NCI-H345 treated with DMSO at 0.1 percent for 48 hours (cell line): ENCODE results near the gene DLG2.
A peak's percentile ranks its signal among the peaks of the same experiment; 100 is the strongest.
"Not testable (repeated sequence)": the region's sequence is repeated elsewhere in the genome, so short reads cannot be mapped to it uniquely, and the experiment has no call there.

Source experiments
- DNase-seq: peaks from one replicate; lab custom pipeline; 2025; ENCODE audit not compliant: unreplicated experiment; lab: John Stamatoyannopoulos, UW

DLG2 gene

DNA sequence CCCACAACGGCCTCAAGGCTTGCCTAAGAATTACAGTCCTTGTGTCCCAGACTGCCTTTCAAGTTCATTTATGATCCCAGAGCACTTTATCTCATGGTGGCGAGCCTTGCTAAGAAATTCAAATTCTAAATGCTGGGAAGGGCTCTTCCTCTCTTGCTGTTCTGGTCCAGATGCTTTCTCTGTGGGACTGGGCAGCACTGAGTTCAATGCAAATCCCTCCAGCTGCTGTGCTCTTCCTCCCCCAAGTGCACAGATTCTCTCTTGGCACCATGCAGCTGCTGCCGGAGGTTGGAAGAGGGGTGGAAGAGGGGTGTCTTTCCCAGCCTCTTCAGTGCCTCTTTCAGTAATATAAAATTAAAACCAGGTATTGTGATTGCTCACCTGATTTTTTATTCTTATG, 828.0 kb downstream of the DLG2 start:
- no peak for DNase-seq

GRCh38 chr11:84795698-84796097, 831.4 kb downstream of the DLG2 start:
- no peak for DNase-seq

DNA sequence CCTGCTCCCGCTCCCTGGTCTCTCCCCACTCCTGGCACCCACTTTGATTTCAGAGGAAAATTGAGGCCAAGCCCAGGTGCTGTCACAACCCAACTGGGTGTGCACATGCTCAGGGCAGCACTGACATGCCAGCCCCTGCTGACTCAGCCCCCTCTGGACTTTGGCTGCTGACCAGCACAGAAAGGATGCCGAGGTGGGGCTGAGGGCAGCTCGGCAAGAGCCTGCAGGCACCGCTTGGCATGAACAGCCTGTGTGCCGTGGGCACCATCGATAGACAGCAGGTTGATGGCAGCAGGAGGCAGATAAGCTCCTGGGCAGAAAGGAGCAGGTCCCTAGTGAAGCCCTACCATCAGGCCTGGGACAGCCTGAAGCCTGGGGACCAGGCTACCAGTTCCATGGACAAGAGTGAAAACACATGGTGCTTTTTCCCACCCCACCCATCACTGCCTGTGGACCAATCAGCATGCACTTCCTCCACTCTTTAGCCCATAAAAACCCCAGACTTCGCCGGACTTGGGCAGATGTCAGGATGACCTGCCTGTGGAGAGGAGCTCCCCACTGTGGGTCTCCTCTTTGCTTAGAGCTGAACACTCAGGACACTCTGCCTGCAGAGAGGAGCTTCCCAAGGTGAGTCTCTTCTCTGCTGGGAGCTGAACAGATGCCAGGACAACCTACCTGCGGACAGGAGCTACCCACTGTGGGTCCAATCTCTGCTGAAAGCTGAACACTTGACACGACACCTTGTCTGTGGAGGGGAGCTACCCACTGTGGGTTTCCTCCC, 832.3 kb downstream of the DLG2 start:
- DNase-seq = no peak

GRCh38 chr11:84793318-84793717, 833.8 kb downstream of the DLG2 start:
- no peak for DNase-seq

GRCh38 chr11:84790849-84791427, 836.2 kb downstream of the DLG2 start:
- DNase-seq = no peak

DNA sequence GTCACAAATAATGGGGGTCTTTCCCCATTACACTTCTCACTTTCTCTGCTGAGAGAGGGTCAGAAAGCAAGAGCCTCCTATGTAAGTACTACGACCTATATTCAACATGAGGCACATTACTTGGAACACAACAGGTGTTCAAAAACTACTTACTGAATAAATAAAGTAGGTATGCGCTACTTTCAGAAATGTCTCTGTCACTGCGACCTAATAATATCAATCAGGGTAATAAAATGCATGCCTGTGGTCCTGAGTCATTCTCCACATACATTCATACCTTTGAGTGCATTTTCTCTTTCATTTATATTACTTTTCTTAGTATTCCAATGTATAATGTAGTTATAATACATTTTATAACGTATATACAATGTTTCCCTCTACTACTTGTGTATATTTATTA, 838.9 kb downstream of the DLG2 start:
- DNase-seq = no peak

- not testable (repeated sequence) for DNase-seq
These were observed 843.0 kb downstream of the DLG2 start for GRCh38 chr11:84784158-84784557.

DNA sequence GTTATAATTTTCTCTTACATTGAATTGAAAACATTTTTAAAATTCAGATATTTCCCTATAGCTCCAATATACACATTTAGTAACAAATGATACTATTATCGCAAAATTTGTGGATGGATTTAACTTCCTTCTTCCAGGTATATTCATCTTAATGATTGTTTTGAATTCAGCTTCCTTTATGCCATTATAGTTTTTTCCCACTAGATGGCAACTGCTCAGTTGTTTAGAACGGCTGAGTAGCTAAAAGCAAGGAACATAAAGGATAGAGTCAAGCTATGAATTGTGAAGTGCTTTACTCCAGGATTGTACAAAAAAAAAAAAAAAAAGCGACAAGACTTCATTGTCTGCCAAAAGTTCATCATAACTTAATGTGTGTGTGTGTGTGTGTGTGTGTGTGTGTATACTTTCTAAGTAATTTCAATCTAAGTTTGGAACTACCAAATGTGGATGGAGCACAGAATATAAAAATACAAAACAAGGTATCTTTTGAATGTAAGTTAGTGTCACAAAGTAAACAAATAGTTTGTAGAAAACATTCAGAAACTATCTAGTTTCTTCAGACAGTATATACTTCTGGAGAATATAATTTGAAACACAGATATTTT, 846.4 kb downstream of the DLG2 start:
- peak; percentile 33 for DNase-seq

- DNase-seq = no peak
These were observed 851.6 kb downstream of the DLG2 start for GRCh38 chr11:84775503-84775902.

GRCh38 chr11:84763931-84764330, 863.2 kb downstream of the DLG2 start:
- DNase-seq = no peak

DNA sequence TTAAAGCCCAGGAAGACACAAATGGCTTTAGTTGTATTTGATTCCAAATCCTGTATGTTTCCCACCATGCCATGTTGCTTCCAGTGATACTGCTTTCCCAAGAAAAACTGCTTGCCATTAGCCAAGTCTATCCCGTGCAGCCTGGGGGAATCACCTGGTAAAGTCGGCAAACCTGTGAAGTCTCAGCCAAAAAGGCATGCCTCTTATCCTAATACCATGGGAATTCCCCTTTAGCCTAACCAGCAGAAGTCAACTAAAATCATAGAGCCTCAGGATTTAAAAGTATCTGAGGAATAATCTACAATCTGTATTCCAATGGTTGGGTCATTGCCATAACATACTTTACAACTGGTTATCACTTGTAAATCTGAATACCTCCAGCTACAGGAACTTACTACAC, 869.4 kb downstream of the DLG2 start:
- no peak for DNase-seq

- no peak for DNase-seq
These were observed 875.8 kb downstream of the DLG2 start for GRCh38 chr11:84751371-84751770.

DNA sequence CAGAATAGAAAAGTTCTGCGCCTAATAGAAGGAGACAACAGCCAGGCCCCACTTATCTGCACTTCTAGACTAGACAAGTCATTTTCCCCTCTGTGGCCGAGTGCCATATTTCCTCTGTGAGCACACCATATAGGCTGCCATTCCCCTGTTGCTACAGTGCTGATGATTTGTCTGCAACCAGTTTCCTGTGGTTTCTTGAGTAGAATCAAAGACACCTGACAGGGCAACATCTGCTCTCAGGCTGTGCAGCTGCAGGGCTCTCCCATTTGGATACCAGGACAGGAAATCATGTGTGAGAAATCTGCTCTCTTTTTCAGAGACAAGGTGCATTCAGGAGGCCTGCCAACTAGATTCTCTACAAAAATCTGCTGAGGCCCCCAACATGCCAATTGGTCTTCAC, 879.3 kb downstream of the DLG2 start:
- no peak for DNase-seq

- no peak for DNase-seq
These were observed 887.1 kb downstream of the DLG2 start for GRCh38 chr11:84740050-84740449.

GRCh38 chr11:84724256-84724655, 902.9 kb downstream of the DLG2 start:
- no peak for DNase-seq

DNA sequence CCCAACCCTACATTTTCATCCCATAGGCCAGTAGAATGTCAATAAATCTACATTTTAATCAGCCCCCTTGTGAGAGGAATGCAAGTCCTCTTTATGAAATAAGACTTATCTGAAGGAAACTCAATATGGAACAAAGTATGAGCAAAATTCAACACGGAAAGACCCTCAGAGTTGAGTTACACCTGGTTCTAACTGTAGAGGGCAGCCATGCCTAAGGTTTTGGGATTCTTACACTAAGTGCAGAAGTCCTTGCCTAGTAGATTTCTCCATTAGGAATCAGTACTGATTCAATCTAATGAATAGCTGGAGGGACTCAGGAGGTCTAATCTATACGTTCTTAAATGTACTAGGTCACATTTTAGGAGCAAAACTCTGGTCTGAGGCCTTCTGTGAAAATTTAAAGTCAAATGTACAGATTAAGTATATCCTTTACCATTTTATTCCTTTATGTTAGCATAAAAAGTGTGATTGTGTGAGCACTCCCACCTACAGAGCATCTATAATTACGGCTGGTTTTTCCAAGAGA, 904.5 kb downstream of the DLG2 start:
- peak; percentile 29 for DNase-seq

- DNase-seq = peak; percentile 8
These were observed 905.6 kb downstream of the DLG2 start for GRCh38 chr11:84721561-84721961.

DNA sequence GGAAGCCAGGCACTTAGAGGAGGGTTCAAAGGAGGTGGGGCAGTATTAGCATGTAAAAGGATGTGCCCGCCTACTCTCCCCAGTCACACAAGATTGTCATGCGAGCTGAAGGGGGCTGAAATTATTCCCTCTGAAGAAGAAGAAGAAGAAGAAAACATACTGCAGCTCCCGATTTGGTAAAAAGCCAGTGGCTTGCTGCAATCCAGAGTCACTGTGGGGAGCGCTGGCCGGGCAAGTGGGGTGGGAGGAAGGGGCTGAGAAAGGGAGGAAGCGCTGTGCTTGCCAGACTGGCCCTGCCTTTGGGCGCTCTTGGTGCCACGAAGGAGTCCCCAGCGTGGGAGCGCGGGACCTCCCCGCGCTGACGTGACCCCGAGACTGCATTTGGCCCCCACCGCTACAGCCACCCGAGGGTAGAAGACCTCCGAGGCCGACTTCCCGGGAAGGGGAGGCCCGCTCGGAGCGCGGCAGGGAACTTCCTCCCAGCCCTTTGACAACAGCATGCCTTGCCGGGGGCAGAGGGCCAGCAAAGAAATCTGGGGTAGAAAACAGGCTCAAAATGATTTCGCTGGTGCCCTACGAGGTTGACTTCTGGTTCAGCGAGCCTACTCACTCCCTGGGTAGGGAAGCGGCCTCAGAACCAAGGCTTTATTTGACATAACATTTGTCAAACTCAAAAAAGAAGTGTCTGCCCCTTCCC, 906.3 kb downstream of the DLG2 start:
- peak; percentile 32 for DNase-seq

GRCh38 chr11:84719935-84720577, 907.1 kb downstream of the DLG2 start:
- no peak for DNase-seq

DNA sequence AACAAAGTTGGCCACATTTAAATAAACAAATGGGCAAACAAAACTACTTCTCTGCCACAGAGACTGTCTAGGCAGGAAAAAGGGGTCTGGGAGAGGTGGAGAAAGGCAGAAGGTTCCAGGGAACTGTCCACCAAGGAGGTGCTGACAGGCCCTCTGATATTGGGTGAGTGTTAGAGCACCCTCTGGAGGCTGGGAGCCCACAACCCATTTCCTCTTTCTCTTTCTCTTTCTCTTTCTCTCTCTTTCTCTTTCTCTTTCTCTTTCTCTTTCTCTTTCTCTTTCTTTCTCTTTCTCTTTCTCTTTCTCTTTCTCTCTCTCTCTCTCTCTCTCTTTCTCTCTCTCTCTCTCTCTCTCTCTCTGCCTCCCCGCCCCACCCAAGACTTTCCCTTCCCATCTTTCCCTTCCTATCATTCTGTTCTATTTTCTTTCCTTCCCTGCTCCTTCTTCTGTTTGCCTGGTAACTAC, 912.8 kb downstream of the DLG2 start:
- peak; percentile 26 for DNase-seq

DNA sequence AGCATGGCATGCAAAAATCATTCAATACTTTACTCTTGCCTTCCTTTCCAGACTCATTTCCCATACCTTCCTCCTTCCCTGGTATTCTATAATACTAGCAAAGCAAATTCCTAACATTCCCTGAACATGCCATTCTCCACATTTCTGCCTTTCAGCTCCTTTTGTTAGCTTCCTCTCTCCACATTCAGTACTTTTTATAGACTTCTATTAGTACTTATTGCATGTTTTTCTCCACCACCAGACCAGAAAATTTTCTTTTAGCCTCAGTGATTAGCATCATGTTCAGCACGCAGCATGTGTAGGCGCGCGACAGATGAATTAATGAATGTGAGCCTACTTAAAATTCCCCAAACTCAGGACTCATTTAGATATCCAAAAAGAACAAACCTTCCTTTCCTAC, 935.3 kb downstream of the DLG2 start:
- no peak for DNase-seq
